ENCODE data around the gene CEP70. TPM values are rescaled to one million over a fixed set of nuclear protein-coding genes. Genes with fewer than 3 reads are reported as not detected.

CEP70 gene
- total and polyA plus RNA-seq, 2 of the 13 experiments (the other 11 are each of a cell fraction or from before 2014, with no cell fraction given), result 4.0 to 22.3 TPM

GRCh38 chr3:138594150-138594934, at the start of gene CEP70 (continued):
- TF ChIP-seq TBL1XR1 (IDR thresholded peaks at IDR 0.05; ENCODE audit: borderline replicate concordance, low read length, partially characterized antibody) (no peak), NCOA2 (CRISPR knock-in tag; IDR thresholded peaks at IDR 0.05) (no peak; the same call in none of the 2 replicates), FOXP4 (CRISPR knock-in tag; IDR thresholded peaks at IDR 0.05) (peak; percentile 49; the same call in 1 of the 2 replicates), ZNF556 (CRISPR knock-in tag; IDR thresholded peaks at IDR 0.05; ENCODE audit: borderline replicate concordance) (no peak; the same call in 1 of the 2 replicates), SPEN (CRISPR knock-in tag; IDR thresholded peaks at IDR 0.05; ENCODE audit: low read depth) (peak; percentile 19; the same call in 1 of the 2 replicates), PPARG (CRISPR knock-in tag; conservative IDR thresholded peaks at IDR 0.05) (no peak), REPIN1 (CRISPR knock-in tag; IDR thresholded peaks at IDR 0.05; ENCODE audit: borderline replicate concordance, low read depth) (peak; percentile 35), ZFP41 (CRISPR knock-in tag; IDR thresholded peaks at IDR 0.05; ENCODE audit: borderline replicate concordance) (peak; percentile 94), ZSCAN12 (CRISPR knock-in tag; IDR thresholded peaks at IDR 0.05) (0 out of 2 replicates have a peak, but pooled peaks have one; percentile 36), ZNF3 (CRISPR knock-in tag; IDR thresholded peaks at IDR 0.05) (peak; percentile 87), ETV5 (CRISPR knock-in tag; IDR thresholded peaks at IDR 0.05; ENCODE audit: borderline replicate concordance) (no peak), IRF9 (CRISPR knock-in tag; IDR thresholded peaks at IDR 0.05; ENCODE audit: borderline replicate concordance) (peak; percentile 42; the same call in 1 of the 2 replicates), KAT2B (IDR thresholded peaks at IDR 0.05; ENCODE audit: borderline replicate concordance, low read depth, low read length) (no peak), FOXP1 (IDR thresholded peaks at IDR 0.05) (no peak), FOXP1 (CRISPR knock-in tag; IDR thresholded peaks at IDR 0.05) (no peak), ZNF552 (CRISPR knock-in tag; IDR thresholded peaks at IDR 0.05; ENCODE audit: borderline replicate concordance) (no peak), CHD2 (IDR thresholded peaks at IDR 0.05; ENCODE audit: low read depth, low read length) (no peak), HOXA9 (CRISPR knock-in tag; IDR thresholded peaks at IDR 0.05; ENCODE audit: borderline replicate concordance) (no peak), ZNF432 (CRISPR knock-in tag; IDR thresholded peaks at IDR 0.05; ENCODE audit: borderline replicate concordance) (no peak), ZNF841 (CRISPR knock-in tag; IDR thresholded peaks at IDR 0.05; ENCODE audit: borderline replicate concordance) (no peak), PTBP1 (IDR thresholded peaks at IDR 0.05; ENCODE audit: low read depth, low read length, poor library complexity, severe bottlenecking) (no peak), ZNF567 (CRISPR knock-in tag; IDR thresholded peaks at IDR 0.05; ENCODE audit: borderline replicate concordance) (0 out of 2 replicates have a peak, but pooled peaks have one; percentile 79), FOXJ3 (CRISPR knock-in tag; IDR thresholded peaks at IDR 0.05; ENCODE audit: borderline replicate concordance) (peak; percentile 67; the same call in 1 of the 2 replicates), ISX (CRISPR knock-in tag; conservative IDR thresholded peaks at IDR 0.05) (no peak), EED (CRISPR knock-in tag; IDR thresholded peaks at IDR 0.05) (0 out of 2 replicates have a peak, but pooled peaks have one; percentile 51), GATA4 (IDR thresholded peaks at IDR 0.05; ENCODE audit: borderline replicate concordance, low read depth) (peak; percentile 20), ZNF776 (CRISPR knock-in tag; IDR thresholded peaks at IDR 0.05) (peak; percentile 42; the same call in 1 of the 2 replicates), MAF1 (CRISPR knock-in tag; IDR thresholded peaks at IDR 0.05; ENCODE audit: borderline replicate concordance) (no peak), FOXK1 (CRISPR knock-in tag; IDR thresholded peaks at IDR 0.05; ENCODE audit: borderline replicate concordance, low read depth) (no peak; the same call in 1 of the 2 replicates)
